ENCODE data around the gene LSMEM2. TPM values are rescaled to one million over a fixed set of nuclear protein-coding genes. Genes with fewer than 3 reads are reported as not detected.
A peak's percentile ranks its signal among the peaks of the same experiment; 100 is the strongest.

Gene LSMEM2
- total RNA-seq, 6 donors from 2014 or later: 0.14 to 0.59 TPM; not detected in 4

DNA sequence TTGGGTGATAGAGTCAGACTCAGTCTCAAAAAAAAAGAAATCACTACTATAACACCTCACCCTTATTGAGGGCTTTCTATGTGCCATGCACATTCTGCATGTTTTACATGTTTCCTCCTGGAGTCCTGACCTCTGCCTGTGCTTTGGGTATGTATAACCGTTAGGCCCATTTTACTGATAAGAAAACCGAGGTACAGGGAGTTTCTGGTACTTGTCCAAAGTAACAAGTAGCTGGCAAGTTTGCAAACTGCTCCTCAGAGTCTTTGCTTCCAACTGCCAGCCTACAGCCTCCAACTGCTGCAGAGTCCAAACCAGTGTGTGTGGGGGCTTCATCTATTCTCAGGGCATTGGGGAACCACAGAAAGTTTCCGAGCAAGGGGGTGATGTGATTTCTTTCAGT, 46.6 kb upstream of the LSMEM2 start:
- Histone ChIP-seq H3K4me3 (no peak overlapping the region), H3K27me3 (no peaks in the 10 kb centered on the region), H3K9me3 (no peaks in the 10 kb centered on the region), H3K4me1 (peaks cover 20 to 34% (median 28%) of the 10 kb centered on the region in 4 donors), H3K27ac (no peak overlapping the region), H3K36me3 (no peaks in the 10 kb centered on the region)
- DNase-seq: no peak
- ATAC-seq (ENCODE audit: low FRiP score in 2 of 2): no peak
- no peak for TF ChIP-seq EP300 (IDR thresholded peaks at IDR 0.05)
- TF ChIP-seq POLR2AphosphoS5 (IDR thresholded peaks at IDR 0.05): no peak
- TF ChIP-seq, protein P1, sequence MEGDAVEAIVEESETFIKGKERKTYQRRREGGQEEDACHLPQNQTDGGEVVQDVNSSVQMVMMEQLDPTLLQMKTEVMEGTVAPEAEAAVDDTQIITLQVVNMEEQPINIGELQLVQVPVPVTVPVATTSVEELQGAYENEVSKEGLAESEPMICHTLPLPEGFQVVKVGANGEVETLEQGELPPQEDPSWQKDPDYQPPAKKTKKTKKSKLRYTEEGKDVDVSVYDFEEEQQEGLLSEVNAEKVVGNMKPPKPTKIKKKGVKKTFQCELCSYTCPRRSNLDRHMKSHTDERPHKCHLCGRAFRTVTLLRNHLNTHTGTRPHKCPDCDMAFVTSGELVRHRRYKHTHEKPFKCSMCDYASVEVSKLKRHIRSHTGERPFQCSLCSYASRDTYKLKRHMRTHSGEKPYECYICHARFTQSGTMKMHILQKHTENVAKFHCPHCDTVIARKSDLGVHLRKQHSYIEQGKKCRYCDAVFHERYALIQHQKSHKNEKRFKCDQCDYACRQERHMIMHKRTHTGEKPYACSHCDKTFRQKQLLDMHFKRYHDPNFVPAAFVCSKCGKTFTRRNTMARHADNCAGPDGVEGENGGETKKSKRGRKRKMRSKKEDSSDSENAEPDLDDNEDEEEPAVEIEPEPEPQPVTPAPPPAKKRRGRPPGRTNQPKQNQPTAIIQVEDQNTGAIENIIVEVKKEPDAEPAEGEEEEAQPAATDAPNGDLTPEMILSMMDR (IDR thresholded peaks at IDR 0.05): no peak
- WGBS, 2 donors: 77 to 83% methylated on average over 3 of the region's 3 CpGs

DNA sequence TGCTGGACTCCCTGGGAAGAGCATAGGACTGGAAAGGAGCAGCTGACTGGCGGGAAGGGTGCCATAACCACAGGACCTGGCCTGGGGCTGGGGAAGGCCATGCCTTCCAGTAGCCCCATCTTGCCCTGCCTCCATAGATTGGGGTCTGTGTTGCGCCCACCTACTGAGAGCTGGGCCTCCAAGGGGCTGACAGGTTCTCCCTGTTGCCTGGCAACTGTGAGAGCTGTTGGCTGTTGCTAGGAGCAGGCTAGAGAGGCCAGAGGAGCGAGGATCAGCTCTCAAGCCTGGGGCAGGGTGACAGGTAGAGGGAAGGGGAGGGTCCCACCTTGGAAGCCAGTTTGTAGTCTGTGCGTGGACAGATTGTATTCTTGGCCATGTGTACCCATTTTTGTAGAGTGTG, 45.7 kb upstream of the LSMEM2 start:
- Histone ChIP-seq H3K27ac (peak overlapping the region in 2 of 4 donors; percentile 30 to 35), H3K4me3 (no peak overlapping the region), H3K36me3 (no peaks in the 10 kb centered on the region), H3K9me3 (no peaks in the 10 kb centered on the region), H3K4me1 (peaks cover 16 to 32% (median 26%) of the 10 kb centered on the region in 4 donors), H3K27me3 (no peaks in the 10 kb centered on the region)
- WGBS, 2 donors: 79 to 83% methylated on average over 2 to 4 of the region's 4 CpGs
- TF ChIP-seq EP300 (IDR thresholded peaks at IDR 0.05) (no peak), POLR2A (IDR thresholded peaks at IDR 0.05) (no peak), POLR2AphosphoS5 (IDR thresholded peaks at IDR 0.05) (no peak)
- TF ChIP-seq, protein P1 (IDR thresholded peaks at IDR 0.05): no peak
- no peak for DNase-seq
- no peak for ATAC-seq (ENCODE audit: low FRiP score in 2 of 2)

DNA sequence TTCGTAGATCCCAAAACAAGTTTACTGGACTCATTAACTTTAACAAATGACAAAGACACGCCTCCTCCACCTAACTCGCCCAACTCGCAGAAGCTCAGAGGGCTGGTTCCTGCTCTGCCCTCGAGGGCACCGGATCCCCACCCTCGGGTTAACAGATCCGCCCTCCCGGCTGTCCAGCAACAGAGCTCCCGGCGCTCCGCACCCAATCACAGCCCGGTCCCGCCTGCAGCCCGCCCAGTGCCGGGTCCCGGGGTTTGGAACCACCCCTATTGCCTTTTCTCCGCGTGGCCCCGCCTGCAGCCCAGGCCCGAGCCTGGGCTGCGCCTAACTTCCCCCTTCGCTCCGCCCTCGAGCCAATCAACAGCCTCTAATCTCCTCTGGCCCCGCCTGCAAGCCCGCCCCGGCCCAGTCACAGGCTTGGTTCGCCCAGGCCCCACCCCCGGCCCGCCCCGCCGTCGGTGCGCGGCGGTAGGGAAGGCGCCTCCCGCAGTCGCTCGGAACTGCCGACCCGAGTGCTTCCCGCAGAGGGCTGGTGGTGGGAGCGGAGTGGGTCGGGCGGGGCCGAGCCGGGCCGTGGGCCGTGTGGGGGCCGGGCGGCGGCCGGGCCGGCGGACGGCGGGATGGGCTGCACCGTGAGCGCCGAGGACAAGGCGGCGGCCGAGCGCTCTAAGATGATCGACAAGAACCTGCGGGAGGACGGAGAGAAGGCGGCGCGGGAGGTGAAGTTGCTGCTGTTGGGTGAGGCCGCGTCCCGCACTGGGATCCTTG, 43.0 kb upstream of the LSMEM2 start, which contains the start of gene GNAI2:
Gene GNAI2 (plus strand): TSS at position 489 of the 768 bp plus-strand sequence. CDS start 132 bp downstream, at position 621.
- H3K27me3 ChIP-seq: no peaks in the 10 kb centered on the region
- peak; percentile 95 to 98 for ATAC-seq (ENCODE audit: low FRiP score in 2 of 2)
- 0 to 2% methylated on average over 27 to 49 of the region's 75 CpGs for WGBS, 2 donors

DNA sequence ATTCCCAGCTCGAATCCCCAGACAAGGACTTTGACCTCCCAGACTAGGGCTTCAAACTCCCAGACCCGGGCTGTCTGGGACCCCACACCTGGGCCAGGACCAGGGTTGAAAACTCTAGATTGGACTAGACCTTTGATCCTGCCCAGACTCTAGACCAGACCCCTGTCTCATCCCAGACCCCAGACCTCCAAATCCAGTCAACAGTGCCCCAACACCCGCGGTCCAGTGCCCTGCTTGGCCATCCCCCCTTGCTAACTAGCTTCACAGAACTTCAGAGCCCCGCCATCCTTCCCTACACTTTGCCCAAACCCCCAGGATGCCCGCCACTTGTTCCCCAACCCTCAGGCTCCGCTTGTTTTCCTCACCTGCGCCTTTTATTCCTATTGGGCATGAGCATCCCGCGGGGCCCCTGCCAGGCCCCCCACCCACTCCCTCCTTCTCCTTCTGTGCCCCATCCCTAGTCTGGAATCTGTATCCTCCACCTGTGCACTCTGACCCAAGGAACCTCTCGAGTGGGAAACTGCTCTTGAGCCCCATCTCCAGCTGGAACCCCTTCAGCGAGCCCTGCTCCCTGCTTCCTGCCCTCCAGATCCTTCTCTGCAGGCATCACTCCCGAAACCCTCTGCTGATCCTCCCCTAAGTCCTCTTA, 42.3 kb upstream of the LSMEM2 start:
- H3K4me1 ChIP-seq: peaks cover 46 to 57% (median 54%) of the 10 kb centered on the region in 4 donors
- DNase-seq (peak in 1 of 2 donors; percentile 45), ATAC-seq (ENCODE audit: low FRiP score in 2 of 2) (no peak)
- 0 to 1% methylated on average over 12 to 13 of the region's 13 CpGs for WGBS, 2 donors
- H3K9me3 ChIP-seq: no peaks in the 10 kb centered on the region
- peak overlapping the region; percentile 86 to 94 (median 90) for H3K4me3 ChIP-seq
- no peaks in the 10 kb centered on the region for H3K27me3 ChIP-seq
- TF ChIP-seq POLR2AphosphoS5 (IDR thresholded peaks at IDR 0.05) (no peak), POLR2A (IDR thresholded peaks at IDR 0.05) (no peak), EP300 (IDR thresholded peaks at IDR 0.05) (no peak)
- TF ChIP-seq, protein P1 (IDR thresholded peaks at IDR 0.05): no peak
- H3K36me3 ChIP-seq: peaks cover 0 to 17% (median 8%) of the 10 kb centered on the region in 4 donors
- H3K27ac ChIP-seq: peak overlapping the region; percentile 94 to 98 (median 95)

More for the DNA sequence above, 43.0 kb upstream of the LSMEM2 start, which contains the start of gene GNAI2:
- DNase-seq: peak; percentile 99 to 100
- Histone ChIP-seq H3K9me3 (no peaks in the 10 kb centered on the region), H3K27ac (peak within 1 kb of the TSS; percentile 94 to 98 (median 95)), H3K4me3 (peak within 1 kb of the TSS; percentile 86 to 94 (median 90)), H3K4me1 (peaks cover 39 to 51% (median 47%) of the 10 kb centered on the region in 4 donors), H3K36me3 (peaks cover 0 to 15% (median 7%) of the 10 kb centered on the region in 4 donors)
- TF ChIP-seq POLR2AphosphoS5 (IDR thresholded peaks at IDR 0.05) (peak; percentile 90 to 99), EP300 (IDR thresholded peaks at IDR 0.05) (no peak), POLR2A (IDR thresholded peaks at IDR 0.05) (peak in 3 of 4 donors; percentile 90 to 99 (median 94))
- TF ChIP-seq, protein P1 (IDR thresholded peaks at IDR 0.05): peak in 3 of 6 experiments; percentile 35 to 40 (median 36)
